SK-N-SH (cell line): ENCODE measurements around the gene NBPF1.
"Not testable (repeated sequence)": the region's sequence is repeated elsewhere in the genome, so short reads cannot be mapped to it uniquely, and the experiment has no call there.

Experiments
- FOXM1 ChIP-seq: IDR thresholded peaks from 2 replicates; pipeline ENCODE4 v1.4.0; 2012; ENCODE audit warnings: low read depth, mild to moderate bottlenecking
- JUND ChIP-seq: IDR thresholded peaks from 2 replicates; pipeline ENCODE4 v1.4.0; 2012
- POLR2AphosphoS5 ChIP-seq: IDR thresholded peaks from 2 replicates; pipeline ENCODE4 v1.6.1; 2012; ENCODE audit warnings: low read depth, low read length
- RAD21 ChIP-seq: IDR thresholded peaks from 2 replicates; pipeline ENCODE4 v1.6.1; 2012; ENCODE audit warnings: mild to moderate bottlenecking, low read length
- RCOR1 ChIP-seq: fragments of 150-350 bp; IDR thresholded peaks from 2 replicates; pipeline ENCODE4 v1.6.1; 2017; ENCODE audit warnings: antibody characterized with exemption, low read length
- RFX5 ChIP-seq: IDR thresholded peaks from 2 replicates; pipeline ENCODE4 v1.6.1; 2012; ENCODE audit warnings: mild to moderate bottlenecking, improper control_type of control experiment, low read length
- TF ChIP-seq, protein P1 (sequence below): fragments of 200-600 bp; sonication (generic); IDR thresholded peaks from 2 replicates; pipeline ENCODE4 v1.6.1; 2017; ENCODE audit warnings: antibody characterized with exemption, mild to moderate bottlenecking, moderate library complexity
- TF ChIP-seq, protein P2 (sequence below): IDR thresholded peaks from 2 replicates; pipeline ENCODE4 v1.4.0; 2012; ENCODE audit warnings: low read depth
- TF ChIP-seq, protein P3 (sequence below): IDR thresholded peaks from 2 replicates; pipeline ENCODE4 v1.4.0; 2012; ENCODE audit warnings: low read depth, borderline replicate concordance
- TF ChIP-seq, protein P4 (sequence below): IDR thresholded peaks from 2 replicates; pipeline ENCODE4 v1.6.1; 2012; ENCODE audit warnings: mild to moderate bottlenecking, low read depth, low read length, moderate library complexity

DNA sequence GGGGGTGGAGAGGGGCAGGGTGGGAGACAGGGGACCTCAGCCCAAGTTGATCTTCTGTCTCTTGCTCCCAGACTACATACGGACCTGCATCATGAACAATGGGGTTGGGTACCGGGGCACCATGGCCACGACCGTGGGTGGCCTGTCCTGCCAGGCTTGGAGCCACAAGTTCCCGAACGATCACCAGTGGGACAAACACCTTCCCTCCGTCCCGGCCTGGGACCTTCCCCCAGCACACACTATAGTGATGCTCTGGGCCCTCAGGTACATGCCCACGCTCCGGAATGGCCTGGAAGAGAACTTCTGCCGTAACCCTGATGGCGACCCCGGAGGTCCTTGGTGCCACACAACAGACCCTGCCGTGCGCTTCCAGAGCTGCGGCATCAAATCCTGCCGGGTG is 33.4 kb upstream of the NBPF1 start:
- TF ChIP-seq RFX5, FOXM1, RCOR1, POLR2AphosphoS5, RAD21, JUND: not testable (repeated sequence)
- TF ChIP-seq, protein P1, sequence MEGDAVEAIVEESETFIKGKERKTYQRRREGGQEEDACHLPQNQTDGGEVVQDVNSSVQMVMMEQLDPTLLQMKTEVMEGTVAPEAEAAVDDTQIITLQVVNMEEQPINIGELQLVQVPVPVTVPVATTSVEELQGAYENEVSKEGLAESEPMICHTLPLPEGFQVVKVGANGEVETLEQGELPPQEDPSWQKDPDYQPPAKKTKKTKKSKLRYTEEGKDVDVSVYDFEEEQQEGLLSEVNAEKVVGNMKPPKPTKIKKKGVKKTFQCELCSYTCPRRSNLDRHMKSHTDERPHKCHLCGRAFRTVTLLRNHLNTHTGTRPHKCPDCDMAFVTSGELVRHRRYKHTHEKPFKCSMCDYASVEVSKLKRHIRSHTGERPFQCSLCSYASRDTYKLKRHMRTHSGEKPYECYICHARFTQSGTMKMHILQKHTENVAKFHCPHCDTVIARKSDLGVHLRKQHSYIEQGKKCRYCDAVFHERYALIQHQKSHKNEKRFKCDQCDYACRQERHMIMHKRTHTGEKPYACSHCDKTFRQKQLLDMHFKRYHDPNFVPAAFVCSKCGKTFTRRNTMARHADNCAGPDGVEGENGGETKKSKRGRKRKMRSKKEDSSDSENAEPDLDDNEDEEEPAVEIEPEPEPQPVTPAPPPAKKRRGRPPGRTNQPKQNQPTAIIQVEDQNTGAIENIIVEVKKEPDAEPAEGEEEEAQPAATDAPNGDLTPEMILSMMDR: not testable (repeated sequence)
- TF ChIP-seq, protein P2, sequence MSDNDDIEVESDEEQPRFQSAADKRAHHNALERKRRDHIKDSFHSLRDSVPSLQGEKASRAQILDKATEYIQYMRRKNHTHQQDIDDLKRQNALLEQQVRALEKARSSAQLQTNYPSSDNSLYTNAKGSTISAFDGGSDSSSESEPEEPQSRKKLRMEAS: not testable (repeated sequence)
- TF ChIP-seq, protein P3, sequence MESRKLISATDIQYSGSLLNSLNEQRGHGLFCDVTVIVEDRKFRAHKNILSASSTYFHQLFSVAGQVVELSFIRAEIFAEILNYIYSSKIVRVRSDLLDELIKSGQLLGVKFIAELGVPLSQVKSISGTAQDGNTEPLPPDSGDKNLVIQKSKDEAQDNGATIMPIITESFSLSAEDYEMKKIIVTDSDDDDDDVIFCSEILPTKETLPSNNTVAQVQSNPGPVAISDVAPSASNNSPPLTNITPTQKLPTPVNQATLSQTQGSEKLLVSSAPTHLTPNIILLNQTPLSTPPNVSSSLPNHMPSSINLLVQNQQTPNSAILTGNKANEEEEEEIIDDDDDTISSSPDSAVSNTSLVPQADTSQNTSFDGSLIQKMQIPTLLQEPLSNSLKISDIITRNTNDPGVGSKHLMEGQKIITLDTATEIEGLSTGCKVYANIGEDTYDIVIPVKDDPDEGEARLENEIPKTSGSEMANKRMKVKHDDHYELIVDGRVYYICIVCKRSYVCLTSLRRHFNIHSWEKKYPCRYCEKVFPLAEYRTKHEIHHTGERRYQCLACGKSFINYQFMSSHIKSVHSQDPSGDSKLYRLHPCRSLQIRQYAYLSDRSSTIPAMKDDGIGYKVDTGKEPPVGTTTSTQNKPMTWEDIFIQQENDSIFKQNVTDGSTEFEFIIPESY: not testable (repeated sequence)
- TF ChIP-seq, protein P4, sequence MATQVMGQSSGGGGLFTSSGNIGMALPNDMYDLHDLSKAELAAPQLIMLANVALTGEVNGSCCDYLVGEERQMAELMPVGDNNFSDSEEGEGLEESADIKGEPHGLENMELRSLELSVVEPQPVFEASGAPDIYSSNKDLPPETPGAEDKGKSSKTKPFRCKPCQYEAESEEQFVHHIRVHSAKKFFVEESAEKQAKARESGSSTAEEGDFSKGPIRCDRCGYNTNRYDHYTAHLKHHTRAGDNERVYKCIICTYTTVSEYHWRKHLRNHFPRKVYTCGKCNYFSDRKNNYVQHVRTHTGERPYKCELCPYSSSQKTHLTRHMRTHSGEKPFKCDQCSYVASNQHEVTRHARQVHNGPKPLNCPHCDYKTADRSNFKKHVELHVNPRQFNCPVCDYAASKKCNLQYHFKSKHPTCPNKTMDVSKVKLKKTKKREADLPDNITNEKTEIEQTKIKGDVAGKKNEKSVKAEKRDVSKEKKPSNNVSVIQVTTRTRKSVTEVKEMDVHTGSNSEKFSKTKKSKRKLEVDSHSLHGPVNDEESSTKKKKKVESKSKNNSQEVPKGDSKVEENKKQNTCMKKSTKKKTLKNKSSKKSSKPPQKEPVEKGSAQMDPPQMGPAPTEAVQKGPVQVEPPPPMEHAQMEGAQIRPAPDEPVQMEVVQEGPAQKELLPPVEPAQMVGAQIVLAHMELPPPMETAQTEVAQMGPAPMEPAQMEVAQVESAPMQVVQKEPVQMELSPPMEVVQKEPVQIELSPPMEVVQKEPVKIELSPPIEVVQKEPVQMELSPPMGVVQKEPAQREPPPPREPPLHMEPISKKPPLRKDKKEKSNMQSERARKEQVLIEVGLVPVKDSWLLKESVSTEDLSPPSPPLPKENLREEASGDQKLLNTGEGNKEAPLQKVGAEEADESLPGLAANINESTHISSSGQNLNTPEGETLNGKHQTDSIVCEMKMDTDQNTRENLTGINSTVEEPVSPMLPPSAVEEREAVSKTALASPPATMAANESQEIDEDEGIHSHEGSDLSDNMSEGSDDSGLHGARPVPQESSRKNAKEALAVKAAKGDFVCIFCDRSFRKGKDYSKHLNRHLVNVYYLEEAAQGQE: not testable (repeated sequence)
